Mesenteric fat pad (tissue), 1 donor: ENCODE results near the gene PRSS58. TPM values are rescaled to one million over a fixed set of nuclear protein-coding genes. Genes with fewer than 3 reads are reported as not detected.

Source experiments
- DNase-seq: peaks from one replicate; pipeline ENCODE4 v3.0.0-alpha.2; 2020; ENCODE audit warnings: low spot score
- long read RNA-seq: library from polyadenylated mRNA; unstranded; transcript quantifications from one replicate; pipeline ENCODE4 v2.0.0, GENCODE V29; 2020
- total RNA-seq: library from RNA; stranded (reverse); fragmentation: NEBNext Ultra II Directional; extraction: Animal tissue kit (Norgen Biotek cat#: 25700); gene quantifications from one replicate; pipeline ENCODE4 v1.2.1, GENCODE V29; 2021
- donor health status: DM: yes; HTN: yes; CAD: no.

The PRSS58 gene, protein sequence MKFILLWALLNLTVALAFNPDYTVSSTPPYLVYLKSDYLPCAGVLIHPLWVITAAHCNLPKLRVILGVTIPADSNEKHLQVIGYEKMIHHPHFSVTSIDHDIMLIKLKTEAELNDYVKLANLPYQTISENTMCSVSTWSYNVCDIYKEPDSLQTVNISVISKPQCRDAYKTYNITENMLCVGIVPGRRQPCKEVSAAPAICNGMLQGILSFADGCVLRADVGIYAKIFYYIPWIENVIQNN
- not detected for total RNA-seq
- long read RNA-seq, result 0 reads

DNA sequence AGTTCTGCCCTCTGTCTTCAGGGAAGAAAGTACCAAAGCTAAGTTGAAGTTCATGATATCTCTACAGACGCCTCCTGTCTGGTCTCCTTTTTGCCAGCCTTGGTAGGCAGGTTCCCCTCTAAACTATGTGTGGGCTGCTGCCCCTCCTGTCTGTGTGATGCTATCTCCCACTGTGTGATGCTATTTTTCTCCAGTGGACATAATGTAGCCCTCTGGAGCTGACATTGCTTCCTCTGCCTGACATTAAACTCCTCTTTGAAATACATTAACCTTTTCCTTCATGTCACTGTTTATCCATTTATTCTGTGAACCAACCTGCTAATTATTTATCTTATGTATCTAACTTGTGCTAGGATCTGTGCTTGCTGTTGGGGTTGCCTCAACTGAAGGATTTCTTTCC is at the start of gene PRSS58:
TSS of gene PRSS58 (minus strand) at position 101 of the 400 bp plus-strand sequence. CDS start 351 bp downstream, outside the sequence.
- DNase-seq, result no peak

DNA sequence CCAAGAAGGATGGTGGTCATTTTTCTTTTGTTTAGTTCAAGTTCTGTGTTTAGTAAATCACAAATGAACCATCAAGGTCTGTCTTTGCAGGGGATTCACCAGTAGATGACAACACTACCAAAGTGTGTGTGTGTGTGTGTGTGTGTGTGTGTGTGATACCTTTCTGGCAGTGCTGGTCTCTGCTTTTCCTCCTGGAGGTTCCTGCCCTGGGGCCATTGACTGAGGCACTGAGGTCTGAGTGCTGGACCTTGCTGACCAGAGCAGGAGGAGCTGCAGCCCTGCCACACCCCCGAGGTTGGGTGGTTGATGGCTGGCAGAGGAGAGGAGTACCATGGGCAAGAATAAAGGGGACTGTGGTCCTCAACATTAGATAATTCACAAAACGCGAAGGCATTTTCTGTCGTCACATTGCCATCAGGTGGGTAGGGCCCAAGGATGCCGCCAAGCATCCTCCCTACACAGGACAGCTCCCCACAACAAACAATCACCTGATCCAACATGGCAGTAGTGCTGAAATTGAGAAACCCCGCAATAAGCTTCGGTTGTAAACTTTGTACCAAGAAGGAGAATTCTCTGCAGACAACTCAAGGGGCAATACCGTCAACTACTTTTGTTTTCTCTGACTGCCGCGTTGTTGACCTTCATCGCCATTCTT is 49.5 kb upstream of the PRSS58 start:
- no peak for DNase-seq

DNA sequence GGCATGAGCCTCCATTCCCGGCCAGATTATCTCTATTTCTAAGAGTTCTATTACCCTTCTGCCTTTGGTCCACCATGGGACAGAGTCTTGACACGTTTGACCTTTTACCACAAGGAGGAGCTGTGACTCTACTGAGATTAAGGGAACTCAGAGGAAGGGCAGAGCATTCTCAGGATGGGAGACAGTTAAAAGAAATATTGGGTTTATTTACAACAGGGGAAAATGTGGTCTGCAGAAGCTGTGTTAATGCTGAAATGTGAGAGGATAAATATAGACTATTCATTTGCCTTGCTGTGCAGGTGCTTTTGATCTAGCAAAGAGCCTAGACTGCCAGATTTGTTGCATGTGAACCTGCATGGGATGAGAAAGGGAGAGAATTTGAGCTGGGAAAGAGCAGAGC is 45.8 kb upstream of the PRSS58 start:
- DNase-seq, result no peak

DNA sequence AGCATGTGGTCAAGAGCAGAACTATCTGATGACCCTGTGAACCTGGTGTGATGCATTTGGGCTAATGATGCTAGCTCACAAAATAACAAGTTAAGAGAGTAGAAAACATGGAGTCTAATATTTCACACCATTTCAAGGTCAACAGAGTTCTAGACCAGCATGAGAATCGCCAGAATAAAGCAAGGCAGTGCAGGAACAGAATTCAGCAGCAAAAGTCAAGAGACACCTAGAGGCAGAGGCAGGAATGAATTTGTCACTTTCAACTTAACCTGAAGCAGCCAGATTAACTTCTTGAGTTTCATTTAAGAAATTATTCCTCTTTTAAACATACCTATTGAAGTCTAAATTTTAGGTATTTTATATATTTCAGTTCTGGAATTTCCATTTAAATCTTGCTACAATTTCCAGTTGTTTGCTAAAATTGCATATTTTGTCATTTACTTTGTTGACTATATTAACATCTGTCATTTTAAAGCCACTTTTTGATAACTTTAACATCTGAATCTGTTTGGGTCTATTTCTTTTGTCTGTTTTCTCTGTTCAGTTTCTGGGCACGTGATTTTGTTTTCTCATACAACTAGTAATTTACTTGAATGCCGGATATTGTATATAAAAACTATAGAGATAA is 44.2 kb upstream of the PRSS58 start:
- DNase-seq, result no peak

DNA sequence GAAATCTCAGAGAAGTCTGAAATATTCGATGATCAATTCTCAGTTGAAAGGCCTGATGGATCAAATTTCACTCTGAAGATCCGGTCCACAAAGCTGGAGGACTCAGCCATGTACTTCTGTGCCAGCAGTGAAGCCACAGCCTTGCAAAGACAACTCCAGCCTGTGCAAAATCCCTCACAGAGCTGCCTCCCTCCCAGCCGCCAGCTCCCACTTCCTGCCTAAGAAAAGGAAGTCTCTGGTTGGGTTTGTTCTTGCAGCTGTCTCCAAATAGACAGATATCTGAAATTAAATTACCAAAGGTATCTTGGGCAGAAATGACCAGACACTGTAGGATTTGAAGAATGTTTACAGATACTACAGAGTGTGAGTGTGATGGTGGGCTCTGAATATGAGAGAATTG is 43.4 kb upstream of the PRSS58 start:
- DNase-seq, result no peak

DNA sequence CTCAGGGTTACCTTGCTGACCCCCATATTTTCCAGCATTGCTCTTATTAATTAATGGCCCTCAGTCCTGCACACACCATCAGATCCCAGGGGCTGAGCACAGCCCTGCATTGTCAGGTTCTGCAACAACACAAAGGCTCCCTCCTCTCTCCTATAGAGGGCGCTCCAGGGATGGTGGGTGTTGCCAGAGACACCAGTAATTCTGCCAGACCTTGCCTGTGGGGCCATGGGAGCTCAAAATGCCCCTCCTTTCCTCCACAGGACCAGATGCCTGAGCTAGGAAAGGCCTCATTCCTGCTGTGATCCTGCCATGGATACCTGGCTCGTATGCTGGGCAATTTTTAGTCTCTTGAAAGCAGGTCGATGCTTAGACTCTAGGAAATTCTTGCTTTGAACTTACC is 42.8 kb upstream of the PRSS58 start:
- DNase-seq, result no peak

DNA sequence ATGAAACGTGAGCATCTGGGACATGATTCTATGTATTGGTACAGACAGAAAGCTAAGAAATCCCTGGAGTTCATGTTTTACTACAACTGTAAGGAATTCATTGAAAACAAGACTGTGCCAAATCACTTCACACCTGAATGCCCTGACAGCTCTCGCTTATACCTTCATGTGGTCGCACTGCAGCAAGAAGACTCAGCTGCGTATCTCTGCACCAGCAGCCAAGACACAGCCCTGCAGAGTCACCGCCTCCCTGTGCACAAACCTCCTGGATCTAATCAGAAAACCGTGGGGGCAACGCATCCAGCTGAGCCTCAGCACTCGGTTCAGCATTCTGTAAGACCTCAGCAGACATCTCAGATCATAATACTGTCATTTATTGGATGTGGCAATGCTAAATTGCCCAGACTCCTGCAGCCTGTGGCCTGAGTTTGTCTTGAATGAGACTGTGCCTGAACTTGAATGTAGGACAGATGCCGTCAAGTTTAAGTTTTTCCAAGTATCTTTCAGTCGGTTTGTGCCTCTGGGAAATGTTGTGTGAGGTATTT is 41.5 kb upstream of the PRSS58 start:
- no peak for DNase-seq

DNA sequence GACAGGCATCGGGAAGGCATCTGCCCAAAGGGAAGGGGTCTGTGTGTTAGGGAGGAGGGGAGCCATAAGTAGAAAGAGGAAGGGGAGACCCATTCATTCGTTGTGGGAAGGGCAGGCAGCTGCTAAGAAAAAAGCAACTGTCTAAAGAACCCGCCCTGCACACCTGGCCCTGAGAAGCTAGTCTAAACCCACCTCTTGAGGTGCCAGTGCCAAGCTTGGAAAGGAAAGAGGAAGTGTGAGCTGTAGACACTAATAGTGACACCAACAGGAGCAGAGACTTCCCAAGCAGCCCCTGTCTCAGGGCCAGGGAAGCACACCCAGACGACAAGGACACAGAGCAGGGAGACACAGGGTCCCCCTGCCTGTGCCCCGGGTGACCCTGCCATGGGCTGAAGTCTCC is 40.8 kb upstream of the PRSS58 start:
- no peak for DNase-seq

DNA sequence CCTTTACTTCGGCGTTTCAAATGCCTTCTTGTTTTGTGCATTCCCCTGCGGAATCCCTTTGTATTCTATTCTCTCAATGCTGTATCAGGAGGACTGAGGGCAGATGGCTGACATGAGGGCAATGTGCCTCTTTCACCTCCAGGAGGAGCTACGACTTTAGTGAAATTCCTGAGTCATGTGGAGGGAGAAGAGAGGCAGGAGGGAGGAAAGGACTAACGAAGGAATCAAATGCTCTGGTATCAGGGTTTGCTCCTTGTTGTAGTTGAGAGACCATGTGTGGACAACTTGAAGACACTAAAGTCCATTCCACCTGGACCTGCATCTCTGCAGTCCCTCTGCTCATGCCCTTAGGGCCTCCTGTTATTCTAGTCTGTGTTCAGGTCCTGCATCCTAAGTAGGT is 40.2 kb upstream of the PRSS58 start:
- DNase-seq, result no peak

DNA sequence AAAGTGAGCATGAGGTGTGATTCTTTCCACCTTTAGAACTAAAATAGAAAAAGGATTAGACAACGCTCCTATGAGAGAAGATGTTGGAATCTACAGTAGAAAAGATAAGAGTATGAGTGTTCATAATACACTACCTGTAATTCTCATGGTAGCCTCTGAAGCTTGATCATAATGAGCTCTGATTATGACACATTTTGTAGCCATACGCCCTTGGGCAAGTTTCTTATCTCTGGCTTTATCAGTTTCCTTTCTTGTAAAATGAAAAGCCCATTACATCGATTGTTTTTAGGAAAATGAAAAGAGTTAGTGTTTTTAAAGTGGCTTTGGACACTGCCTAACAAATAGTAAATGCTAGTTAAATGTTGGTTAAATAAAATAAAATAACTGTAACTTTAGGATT is 22.4 kb upstream of the PRSS58 start:
- no peak for DNase-seq

DNA sequence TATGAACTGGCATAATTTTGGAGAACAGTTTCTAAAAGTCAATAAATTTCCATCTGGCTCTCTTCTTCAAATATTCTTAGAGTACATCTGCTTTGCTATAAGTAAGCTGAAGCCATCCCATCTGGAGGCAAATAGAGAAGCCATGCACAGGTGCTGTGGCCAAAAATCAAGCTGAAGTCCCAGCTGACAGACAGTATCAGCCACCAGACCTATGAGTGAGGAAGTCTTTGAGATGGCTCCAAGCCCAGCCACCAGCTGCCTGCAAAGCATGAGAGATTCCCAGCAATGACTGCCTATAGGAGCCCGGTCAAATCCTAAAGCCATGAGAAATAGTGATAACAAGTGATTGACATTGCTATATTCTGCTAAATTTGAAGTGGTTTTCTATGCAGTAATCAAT is 21.7 kb upstream of the PRSS58 start:
- DNase-seq, result no peak

DNA sequence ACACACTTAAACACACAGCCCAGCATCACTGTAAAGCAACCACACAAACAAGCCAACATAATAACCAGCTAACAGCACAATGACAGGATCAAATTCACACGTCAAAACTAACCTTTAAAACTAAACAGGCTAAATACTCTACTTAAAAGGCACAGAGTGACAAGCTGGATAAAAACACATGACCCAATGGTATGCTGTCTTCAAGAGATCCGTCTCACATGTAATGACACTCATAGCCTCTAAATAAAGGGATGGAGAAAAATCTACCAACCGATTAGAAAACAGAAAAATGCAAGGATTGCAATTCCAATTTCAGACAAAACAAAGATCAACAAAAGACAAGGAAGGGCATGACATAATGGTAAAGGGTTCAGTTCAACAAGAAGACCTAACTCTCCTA is 17.2 kb upstream of the PRSS58 start:
- no peak for DNase-seq

DNA sequence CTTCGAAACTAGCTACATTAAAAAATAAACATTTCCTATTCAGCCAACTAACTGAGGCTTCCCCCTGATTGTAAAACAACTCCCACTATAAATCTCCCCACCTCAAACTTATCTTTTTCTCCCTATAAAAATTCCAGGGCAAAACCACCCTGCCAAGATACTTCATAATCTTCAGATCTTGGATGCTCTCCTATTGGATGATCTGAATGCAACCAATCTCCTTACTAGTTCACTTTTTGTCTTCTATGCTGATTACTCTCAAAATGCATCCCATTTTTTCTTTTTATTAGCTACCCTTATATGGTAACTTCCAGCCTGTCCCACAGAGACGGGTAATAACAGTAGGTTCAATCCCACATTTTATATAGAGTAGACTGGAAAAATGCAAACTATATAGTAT is 15.0 kb upstream of the PRSS58 start:
- DNase-seq, result no peak

DNA sequence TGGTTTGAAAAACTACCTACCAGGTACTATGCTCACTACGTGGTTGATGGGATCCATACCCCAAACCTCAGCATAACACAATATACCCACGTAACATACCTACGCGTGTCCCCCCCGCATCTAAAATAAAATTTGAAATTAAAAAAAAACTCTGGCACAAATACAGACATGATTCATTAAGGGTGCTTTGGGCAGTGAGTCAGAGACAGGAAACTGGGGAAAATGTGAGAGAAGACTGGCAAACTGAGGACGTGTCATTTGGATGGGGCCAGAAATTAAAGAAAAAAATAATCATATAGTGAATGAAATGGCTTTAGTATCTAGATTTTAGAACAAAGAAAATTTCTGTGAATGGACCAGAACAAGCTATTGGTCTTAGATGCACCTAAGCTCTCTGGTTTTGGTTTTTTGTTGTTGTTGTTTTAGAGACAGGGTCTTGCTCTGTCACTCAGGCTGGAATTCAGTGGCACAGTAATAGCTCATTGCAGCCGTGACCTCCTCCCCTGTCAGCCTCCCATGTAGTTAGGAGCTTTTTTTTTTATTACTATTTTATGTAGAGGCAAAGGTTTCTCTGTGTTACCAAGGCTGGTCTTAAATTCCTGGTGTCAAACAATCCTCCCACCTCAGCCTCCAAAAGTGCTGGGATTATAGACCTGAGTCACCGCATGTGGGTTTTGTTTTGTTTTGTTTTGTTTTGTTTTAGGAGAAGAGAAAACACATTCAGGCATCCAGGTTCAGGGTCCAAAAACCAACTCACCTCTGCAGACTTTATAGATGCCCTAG is 5.9 kb upstream of the PRSS58 start:
- DNase-seq, result no peak

DNA sequence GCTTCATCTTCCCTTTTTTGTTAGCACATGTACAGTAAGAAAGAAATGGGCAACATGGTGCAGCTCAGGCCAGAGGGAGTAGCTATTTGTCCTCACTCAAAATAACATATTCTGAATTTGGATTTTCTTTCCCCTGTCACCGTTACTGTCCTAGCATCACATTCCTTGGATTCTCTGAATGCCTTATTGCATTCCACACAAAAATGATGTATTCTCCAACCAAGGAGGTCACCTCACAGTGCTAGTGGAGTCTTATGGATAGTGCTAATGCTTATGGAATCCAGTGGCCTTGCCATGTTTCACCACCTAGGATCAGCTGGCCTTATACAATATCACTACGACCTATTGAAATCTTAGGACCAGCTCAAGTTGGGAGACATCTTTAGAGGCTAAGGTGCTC is 7.2 kb downstream of the PRSS58 start:
- no peak for DNase-seq

DNA sequence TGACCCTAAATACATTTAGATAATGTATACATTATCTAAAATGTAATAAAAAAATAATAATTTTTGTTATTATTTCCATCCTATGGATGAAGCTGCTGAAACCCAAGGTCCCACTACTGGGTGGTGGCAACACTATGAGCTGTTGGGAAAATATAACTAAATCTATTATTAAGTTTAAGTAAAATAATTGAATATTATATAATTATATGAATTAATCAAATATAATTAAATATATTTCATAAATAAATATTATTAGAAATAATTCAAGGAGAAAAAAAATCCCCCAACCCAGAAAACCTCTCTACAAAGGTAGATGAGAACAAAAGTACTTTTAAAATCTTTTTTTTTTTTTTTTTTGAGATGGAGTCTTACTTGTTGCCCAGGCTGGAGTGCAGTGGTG is 7.9 kb downstream of the PRSS58 start:
- DNase-seq, result no peak

DNA sequence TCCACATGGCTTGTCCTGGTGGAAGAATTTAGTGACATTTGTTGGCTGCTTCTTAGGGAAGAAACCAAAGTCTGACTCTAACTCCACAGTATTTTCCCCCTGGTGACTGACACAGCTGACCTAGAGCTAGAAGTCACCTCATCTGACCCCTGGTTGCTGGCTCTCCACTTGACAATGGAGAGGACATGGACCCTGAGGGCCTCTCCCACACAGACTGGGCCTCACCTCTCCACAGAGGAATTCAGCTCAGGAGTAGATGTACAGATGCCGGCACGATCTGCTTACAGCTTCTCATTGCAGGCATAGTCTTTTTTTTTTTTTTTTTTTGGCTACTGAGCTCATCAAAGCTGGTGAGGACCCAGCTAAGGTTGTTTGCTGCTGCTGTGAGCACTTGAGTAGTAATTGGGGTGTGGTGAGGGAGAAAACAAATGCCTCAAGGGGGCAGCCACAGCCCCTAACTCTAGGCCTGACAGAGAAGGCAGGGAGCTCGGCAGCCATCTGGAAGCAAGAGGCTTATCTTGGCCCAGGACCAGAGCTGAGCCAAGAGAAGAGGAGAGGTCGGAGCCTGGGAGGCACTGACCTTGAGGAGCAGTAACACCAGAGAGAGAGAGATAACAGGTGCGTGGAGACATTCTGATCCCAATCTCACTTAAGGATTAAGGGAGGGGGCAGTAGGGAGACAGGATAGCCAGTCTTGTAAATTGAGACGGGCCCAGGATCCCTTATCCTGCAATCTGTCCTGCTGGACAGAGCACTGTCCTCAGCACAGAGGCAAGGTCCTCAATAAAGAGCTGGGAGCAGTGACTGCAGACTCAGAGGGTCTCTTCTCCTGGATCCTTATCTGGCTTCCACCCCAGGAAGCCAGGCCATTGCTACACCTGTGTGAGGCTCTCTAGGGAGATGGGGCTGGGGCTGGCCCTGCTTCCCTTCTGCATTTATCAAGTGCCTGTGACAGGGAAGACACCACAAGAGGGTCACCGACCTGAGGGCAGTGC is 9.4 kb downstream of the PRSS58 start:
- no peak for DNase-seq

DNA sequence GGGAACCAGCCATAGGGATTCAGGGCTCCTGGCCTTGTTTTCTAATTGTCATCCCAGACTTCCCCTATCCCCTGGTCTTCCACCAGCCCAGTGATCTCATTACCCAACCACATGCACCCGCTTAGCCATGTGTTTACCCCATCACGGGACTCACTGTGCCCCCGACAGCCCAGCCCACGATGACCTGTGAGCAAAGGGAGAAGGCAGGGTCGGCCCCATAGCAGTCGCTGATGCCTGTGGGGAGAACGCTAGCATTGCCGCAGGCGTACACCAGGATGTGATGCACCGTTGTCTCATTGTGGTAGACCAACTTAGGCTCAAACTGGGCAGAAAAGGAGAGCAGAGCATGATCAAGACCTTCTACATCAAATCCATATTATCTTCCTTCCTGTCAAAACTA is 14.0 kb downstream of the PRSS58 start:
- no peak for DNase-seq

DNA sequence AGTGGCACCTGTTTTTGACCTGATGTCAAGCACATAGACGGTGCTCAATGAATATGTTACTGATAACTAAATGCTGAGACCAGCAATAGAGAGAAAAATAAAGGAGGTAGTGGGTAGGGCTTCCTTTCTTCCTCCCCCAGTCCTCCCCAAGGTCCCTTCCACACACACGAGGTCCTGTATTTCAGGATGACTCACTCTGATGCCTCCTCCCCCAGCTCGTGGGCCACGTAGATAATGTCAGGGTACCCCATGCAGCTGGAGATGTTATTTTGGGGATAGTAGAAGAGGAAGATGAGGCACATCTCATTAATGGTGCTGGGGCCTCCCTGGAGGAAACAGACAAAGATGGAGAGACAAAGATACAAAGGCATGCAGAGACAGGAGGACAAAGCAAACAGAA is 17.3 kb downstream of the PRSS58 start:
- DNase-seq, result no peak

DNA sequence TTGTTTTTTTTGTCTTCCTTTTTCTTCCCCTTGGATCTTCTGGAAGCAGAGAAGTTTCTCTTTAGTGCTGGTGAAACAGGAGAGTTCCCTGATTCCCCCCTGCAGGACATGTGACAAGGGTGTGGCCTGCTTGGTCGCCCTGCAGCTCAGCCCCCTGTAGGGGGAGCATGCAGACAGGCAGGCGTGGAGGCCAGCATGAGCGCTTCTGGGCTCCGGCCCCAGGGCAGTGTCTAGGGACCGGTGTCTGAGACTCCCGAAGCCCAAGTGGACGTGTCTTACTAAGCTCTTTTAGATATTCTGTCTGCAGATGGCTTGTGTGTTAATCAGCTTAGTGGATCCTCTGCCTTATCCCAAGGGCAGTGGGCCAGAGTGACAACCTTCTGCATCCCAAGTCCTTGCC is 26.1 kb downstream of the PRSS58 start:
- no peak for DNase-seq
